HepG2 (cell line): ENCODE data around the gene TRAPPC3.

Experiments used
- CEBPB ChIP-seq: IDR thresholded peaks from 2 replicates; pipeline ENCODE4 v1.6.1; 2011; ENCODE audit warnings: low read depth, low read length, improper control_type of control experiment, borderline replicate concordance
- GATAD2A ChIP-seq: IDR thresholded peaks from 2 replicates; pipeline ENCODE4 v1.6.1; 2016
- KAT7 ChIP-seq: IDR thresholded peaks from 2 replicates; pipeline ENCODE4 v1.6.1; 2018; ENCODE audit warnings: borderline replicate concordance, missing compliant biosample characterization
- MZF1 ChIP-seq: sonication (generic); formaldehyde crosslinking; IDR thresholded peaks from 2 replicates; pipeline ENCODE4 v1.8.1; 2023; ENCODE audit warnings: mild to moderate bottlenecking, missing genetic modification reagents, borderline replicate concordance
- ZNF225 ChIP-seq: sonication (generic); formaldehyde crosslinking; IDR thresholded peaks from 2 replicates; pipeline ENCODE4 v1.4.0; 2020; ENCODE audit warnings: mild to moderate bottlenecking, missing genetic modification reagents
- ZNF891 ChIP-seq: sonication (generic); formaldehyde crosslinking; IDR thresholded peaks from 2 replicates; pipeline ENCODE4 v1.5.0; 2020; ENCODE audit warnings: mild to moderate bottlenecking, missing genetic modification reagents
- TF ChIP-seq, protein P1 (sequence below): sonication (generic); formaldehyde crosslinking; IDR thresholded peaks from 2 replicates; pipeline ENCODE4 v1.5.1; 2020; ENCODE audit warnings: missing genetic modification reagents, mild to moderate bottlenecking, borderline replicate concordance

DNA sequence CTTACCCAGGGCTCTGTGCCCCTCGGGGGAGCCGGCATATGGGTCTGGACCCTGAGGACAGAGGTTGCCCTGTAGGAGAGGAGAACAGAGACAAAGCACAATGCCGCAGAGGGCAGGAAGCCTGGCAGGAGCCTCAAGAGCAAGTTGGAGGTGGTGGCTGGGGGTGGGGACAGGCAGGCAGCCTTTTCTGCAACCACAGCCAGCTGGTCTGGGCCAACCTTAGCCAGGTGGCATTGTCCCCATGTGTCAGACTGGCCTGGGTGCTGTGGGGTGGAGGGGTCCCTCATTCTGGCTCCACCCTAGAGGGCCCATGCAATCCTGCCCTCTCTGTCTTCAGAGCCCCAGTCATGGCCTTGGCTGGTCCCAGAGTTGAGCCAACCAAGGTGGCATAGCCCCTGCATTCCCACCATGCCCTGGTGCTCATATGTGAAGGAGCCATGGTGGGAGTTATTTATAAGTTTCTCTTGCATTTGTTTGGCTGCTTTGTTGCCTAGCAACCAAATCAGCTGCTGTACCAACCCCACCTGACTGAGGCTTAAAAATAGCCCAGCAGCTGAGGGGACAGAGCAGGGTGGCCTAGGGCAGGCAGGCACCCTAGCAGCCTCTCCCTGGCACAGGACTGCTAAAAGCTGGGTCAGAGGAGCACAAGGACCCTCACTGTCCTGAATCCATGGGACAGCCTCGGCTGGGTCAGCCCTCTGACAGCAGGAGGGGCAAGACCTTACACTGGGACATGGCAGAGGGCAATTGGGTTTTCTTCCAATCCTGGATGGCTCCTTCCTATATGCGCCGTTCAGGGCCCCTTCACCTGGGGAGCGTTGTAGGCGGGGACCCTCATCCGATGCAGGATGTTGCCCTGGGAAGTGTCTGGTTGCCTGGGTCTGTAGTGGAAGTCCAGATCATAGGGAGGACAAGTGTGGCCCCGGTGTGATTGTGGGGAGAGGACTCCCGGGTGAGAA is 26.1 kb upstream of the TRAPPC3 start:
- no peak for TF ChIP-seq ZNF225 (CRISPR knock-in tag)
- TF ChIP-seq CEBPB, result no peak
- TF ChIP-seq, protein P1, sequence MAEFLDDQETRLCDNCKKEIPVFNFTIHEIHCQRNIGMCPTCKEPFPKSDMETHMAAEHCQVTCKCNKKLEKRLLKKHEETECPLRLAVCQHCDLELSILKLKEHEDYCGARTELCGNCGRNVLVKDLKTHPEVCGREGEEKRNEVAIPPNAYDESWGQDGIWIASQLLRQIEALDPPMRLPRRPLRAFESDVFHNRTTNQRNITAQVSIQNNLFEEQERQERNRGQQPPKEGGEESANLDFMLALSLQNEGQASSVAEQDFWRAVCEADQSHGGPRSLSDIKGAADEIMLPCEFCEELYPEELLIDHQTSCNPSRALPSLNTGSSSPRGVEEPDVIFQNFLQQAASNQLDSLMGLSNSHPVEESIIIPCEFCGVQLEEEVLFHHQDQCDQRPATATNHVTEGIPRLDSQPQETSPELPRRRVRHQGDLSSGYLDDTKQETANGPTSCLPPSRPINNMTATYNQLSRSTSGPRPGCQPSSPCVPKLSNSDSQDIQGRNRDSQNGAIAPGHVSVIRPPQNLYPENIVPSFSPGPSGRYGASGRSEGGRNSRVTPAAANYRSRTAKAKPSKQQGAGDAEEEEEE (CRISPR knock-in tag), result no peak
- TF ChIP-seq MZF1 (CRISPR knock-in tag), result no peak
- no peak for TF ChIP-seq KAT7 (CRISPR knock-in tag)
- TF ChIP-seq ZNF891, result no peak
- TF ChIP-seq GATAD2A (CRISPR knock-in tag), result no peak
